SU-DHL-6 (cell line): ENCODE data around the gene STK32B.

Experiments
- CTCF ChIP-seq: fragments of 200-600 bp; sonication (generic); IDR thresholded peaks from one replicate; pipeline ENCODE4 v1.5.1; 2017; ENCODE audit warnings: antibody characterized with exemption, mild to moderate bottlenecking, low read length, moderate library complexity; ENCODE audit not compliant: insufficient read depth, poor library complexity, severe bottlenecking
- EZH2phosphoT487 ChIP-seq: fragments of 200-600 bp; sonication (generic), shearing (Covaris generic); conservative IDR thresholded peaks from 2 replicates; pipeline ENCODE4 v1.6.1; 2018; ENCODE audit warnings: mild to moderate bottlenecking, antibody characterized with exemption, low read length, moderate library complexity, mixed read lengths

GRCh38 chr4:5403746-5404497 is 352.6 kb downstream of the STK32B start:
- TF ChIP-seq EZH2phosphoT487 (no peak), CTCF (no peak)
